Measurements from ENCODE around the gene SRPK2. TPM values are rescaled to one million over a fixed set of nuclear protein-coding genes. Genes with fewer than 3 reads are reported as not detected.
"Not testable (repeated sequence)": the region's sequence is repeated elsewhere in the genome, so short reads cannot be mapped to it uniquely, and the experiment has no call there.

SRPK2 gene
- total RNA-seq, 1 donor from 2014 or later = 54.1 TPM

GRCh38 chr7:105339404-105340323 is 49.1 kb downstream of the SRPK2 start:
- no peak for DNase-seq (ENCODE audit: low spot score)

DNA sequence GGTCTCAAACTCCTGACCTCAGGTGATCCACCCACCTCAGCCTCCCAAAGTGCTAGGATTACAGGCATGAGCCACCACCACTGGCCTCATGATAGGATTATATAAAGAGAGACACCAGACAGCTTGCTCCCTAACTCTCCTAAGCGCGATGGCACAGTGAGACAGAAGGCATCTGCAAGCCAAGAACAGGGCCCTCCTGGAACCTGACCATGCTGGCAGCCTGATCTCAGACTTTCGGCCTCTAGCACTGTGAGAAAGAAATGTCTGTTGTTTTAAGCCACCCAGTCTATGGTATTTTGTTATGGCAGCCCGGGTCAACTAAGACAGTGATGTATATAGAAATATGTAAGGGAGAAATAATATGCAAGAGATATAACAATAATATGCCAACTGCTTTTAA is 51.2 kb downstream of the SRPK2 start:
- no peak for DNase-seq (ENCODE audit: low spot score)

GRCh38 chr7:105336009-105336408 is 52.7 kb downstream of the SRPK2 start:
- DNase-seq (ENCODE audit: low spot score) = no peak

- DNase-seq (ENCODE audit: low spot score) = not testable (repeated sequence)
These were observed 56.1 kb downstream of the SRPK2 start for GRCh38 chr7:105332661-105333060.

DNA sequence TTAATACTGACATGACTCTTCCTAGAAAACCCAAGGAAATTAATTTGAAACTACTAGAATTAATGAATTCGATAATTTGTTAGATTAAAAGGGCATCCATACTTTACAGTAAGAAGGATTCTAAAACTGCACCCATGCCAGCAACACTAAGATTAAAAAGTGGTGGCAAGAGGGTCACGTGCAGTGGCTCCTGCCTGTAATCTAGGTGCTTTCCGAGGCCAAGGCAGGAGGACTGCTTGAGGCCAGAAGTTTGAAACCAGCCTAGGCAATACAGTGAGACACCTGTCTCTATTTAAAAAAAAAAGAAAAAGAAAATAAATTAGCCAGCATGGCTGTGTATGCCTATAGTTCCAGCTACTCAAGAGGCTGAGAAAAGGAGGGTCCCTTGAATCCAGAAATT is 58.2 kb downstream of the SRPK2 start:
- no peak for DNase-seq (ENCODE audit: low spot score)

DNA sequence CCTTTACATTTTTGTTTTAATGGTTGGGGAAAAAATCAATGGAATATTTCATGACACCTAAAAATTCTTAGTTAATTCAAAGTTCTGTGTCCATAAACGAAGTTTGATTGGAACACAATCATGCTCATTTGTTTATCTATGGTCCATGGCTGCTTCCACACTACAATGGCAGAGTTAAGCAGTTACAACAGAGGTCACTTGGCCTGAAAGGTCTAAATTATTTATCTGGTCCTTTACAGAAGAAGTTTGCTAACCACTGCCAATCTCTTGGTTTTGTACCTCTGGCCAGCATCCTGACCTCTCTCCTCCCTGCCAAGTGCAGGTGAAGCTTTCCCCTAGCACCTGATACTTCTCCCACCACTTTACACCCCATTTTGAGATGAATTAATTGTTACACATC is 61.5 kb downstream of the SRPK2 start:
- DNase-seq (ENCODE audit: low spot score) = no peak

- no peak for DNase-seq (ENCODE audit: low spot score)
These were observed 63.4 kb downstream of the SRPK2 start for GRCh38 chr7:105325216-105325904.

- not testable (repeated sequence) for DNase-seq (ENCODE audit: low spot score)
These were observed 64.1 kb downstream of the SRPK2 start for GRCh38 chr7:105324606-105325005.

- no peak for DNase-seq (ENCODE audit: low spot score)
These were observed 65.4 kb downstream of the SRPK2 start for GRCh38 chr7:105323366-105323765.

- no peak for DNase-seq (ENCODE audit: low spot score)
These were observed 66.0 kb downstream of the SRPK2 start for GRCh38 chr7:105322655-105323277.

DNA sequence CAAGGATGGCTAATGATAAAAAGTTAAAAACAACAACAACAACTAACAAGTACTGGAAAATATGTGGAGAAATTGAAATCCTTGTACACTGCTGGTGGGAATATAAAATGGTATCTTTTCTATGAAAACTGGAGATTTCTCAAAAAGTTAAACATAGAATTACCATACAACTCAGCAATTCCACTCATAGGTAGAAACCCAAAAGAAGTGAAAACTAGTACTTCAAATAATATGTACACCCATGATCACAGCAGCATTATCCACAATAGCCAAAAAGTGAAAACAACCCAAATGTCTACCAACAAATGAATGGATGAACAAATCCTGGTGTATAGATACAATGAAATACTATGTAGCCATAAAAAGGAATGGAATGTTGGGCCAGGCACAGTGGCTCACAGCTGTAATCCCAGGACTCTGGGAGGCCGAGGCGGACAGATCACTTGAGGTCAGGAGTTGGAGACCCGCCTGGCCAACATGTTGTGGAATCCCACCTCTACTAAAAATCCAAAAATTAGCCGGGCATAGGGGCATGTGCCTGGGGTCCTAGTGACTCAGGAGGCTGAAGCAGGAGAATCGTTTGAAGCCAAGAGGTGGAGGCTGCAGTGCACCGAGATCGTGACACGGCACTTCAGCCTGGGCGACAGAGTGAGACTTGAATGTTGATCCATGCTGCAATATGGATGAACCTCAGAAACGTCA is 66.8 kb downstream of the SRPK2 start:
- no peak for DNase-seq (ENCODE audit: low spot score)

- DNase-seq (ENCODE audit: low spot score) = no peak
These were observed 67.8 kb downstream of the SRPK2 start for GRCh38 chr7:105320896-105321295.

DNA sequence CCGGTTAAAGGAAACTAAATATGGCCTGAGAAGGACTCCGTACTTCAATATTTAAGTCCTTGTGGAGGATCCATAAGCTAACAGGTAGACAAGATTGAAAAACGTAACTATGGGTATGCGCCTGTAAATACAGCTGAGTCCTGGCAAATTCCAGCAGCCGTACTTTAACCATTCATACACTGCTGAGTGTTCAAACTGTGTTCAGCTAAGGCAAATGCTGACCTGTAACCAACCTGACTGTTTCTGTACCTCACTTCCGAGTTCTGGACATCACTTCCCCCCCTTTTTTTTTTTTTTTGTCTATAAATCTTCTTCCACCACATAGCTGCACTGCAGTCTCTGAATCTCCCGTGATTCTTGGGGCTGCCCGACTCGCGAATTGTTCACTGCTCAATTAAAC is 69.1 kb downstream of the SRPK2 start:
- no peak for DNase-seq (ENCODE audit: low spot score)

- no peak for DNase-seq (ENCODE audit: low spot score)
These were observed 72.0 kb downstream of the SRPK2 start for GRCh38 chr7:105316578-105317344.

GRCh38 chr7:105315357-105315756 is 73.4 kb downstream of the SRPK2 start:
- no peak for DNase-seq (ENCODE audit: low spot score)

DNA sequence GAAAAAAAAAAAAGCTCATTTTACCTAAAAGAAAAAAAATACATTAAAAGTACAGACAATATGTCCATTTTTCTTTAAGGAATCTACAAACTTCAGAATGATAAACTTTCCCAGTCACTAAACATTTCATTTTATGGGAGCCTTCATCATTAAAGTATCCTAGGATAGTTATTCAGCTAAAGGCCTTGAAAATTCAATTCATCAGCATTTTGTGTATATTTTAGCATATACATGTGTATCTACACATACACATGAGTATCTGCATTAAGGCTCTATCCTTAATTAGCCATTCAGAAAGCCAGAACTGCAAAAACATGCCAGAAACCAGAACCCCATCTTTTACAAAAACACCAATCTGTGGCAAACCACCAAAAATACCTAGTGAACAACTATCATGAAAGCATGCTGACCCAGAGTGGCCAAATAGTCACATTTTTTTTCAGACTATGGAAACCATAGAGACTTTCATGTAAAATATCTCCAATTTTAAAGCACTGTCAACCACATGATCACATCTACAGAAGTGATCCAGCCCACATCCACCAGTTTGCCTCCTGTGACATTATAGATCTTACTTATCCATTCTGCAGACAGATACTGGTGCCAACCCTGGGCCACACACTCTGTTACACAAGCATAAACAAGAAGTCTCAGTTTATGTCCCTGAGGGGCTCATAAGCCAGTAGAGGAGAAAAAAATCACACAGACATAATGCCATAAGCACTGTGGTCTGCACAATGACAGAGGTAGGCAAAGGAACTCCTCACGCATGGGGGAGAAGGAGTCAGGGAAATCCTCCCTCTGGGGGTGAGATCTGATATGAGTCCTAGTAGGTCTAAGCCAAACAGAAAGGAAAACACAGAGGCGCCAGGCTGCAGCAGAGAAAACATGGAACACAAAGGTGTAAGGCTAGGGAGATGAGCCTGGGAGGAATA is 79.2 kb downstream of the SRPK2 start:
- DNase-seq (ENCODE audit: low spot score) = no peak

- no peak for DNase-seq (ENCODE audit: low spot score)
These were observed 81.5 kb downstream of the SRPK2 start for GRCh38 chr7:105307163-105307672.

DNA sequence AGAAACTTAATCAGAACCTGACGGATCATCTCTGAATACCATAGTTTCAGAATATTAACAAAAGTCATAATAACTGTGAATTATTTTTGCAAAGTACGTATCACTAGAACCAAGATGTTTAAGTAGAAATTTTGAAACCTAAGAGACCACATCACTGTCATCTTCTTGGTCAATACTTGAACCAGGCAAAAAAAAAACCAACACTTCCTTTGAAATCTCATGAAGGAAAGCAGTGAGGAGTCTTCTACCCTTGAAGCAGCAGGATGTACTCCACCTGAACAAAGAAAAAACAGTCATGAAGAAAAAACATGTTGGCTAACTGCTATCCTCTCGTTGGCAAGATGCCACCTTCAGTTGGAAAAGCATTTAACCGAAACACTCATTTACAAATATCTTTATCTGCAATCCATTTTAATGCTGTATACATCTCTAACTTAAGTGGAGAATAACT is 82.4 kb downstream of the SRPK2 start:
- DNase-seq (ENCODE audit: low spot score) = no peak

DNA sequence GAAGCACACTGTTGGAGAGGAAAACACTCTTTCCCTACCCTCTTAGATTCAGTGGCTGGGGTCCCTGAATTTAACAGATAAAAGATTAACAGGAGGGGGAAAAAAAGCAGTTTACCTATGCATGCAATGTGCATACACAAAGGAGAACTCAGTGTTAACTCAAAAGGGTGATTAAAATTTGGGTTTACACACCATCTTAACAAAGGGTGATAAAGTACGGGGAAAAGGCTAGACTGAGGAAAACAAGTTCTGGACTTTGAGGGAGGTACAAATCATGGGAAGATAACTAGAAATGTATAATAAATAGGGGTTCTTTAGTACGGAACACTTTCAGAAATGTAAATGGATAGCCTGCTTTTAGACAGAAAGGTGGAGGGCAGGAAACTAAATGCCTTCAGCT is 83.1 kb downstream of the SRPK2 start:
- DNase-seq (ENCODE audit: low spot score) = no peak
